ENCODE measurements around the gene KMT2A.
A peak's percentile ranks its signal among the peaks of the same experiment; 100 is the strongest.
"Not testable (repeated sequence)": the region's sequence is repeated elsewhere in the genome, so short reads cannot be mapped to it uniquely, and the experiment has no call there.

KMT2A gene

DNA sequence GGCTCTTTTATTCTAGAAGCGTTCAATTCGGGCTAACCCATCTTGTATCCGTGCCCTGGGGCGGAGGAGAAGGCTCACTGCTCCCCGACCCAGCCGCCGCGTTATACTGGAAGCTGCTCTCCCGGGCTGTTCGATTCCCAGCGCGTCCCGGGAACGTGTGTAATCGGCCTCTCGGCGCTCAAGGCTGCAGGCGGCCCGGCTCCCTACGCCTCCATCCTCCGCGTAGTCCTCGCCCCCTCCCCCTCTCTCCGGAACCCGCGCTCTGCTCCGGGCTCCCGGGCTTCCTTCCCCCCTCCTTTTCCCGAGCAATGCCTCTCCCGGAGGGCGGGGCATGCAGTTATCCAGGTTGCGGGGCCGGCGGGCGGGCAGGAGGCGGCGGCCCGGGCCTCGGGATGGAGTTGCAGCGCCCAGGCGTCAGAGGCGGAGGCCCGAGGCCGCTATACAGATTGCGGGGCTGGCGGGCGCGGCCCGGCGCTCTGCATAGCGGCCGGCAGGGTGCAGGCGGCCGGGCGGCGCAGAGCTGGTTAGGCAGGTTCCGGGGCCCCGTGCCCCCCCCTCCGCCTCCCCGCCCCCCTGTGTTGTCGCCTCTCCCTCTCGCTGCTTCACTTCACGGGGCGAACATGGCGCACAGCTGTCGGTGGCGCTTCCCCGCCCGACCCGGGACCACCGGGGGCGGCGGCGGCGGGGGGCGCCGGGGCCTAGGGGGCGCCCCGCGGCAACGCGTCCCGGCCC, at the start of gene KMT2A:
Gene KMT2A (plus strand): TSS at position 600 of the 732 bp plus-strand sequence. CDS start 21 bp downstream, at position 621.
- peak; percentile 88 to 99 (median 98) for DNase-seq

DNA sequence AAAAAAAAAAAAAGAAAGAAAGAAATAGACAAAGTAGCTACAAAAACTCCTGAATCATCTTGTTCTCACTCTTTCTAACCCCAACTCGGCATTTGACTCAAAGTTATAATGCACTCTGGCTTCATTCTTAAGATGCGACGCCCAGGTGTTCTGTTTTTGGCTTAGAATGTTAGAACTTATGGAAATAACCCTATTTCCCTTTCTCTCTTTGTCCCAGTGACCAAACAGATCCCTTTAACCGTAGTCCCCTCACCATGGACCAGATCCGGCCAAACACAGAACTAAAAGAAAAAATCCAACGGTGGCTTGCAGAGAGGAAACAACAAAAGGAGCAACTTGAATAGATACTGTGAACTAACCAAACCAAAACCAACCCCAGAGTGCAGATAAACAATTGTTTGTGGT, 40.2 kb upstream of the KMT2A start:
- intact Hi-C loops (cut with DNase I) = no loop called here
- no peak for DNase-seq

More for the DNA sequence above, at the start of gene KMT2A:
- intact Hi-C loops (cut with DNase I) = loop anchor here (5.0 kb wide), 2 partner anchors 34 to 51 kb away; partner anchors contain the start of gene ATP5MG

DNA sequence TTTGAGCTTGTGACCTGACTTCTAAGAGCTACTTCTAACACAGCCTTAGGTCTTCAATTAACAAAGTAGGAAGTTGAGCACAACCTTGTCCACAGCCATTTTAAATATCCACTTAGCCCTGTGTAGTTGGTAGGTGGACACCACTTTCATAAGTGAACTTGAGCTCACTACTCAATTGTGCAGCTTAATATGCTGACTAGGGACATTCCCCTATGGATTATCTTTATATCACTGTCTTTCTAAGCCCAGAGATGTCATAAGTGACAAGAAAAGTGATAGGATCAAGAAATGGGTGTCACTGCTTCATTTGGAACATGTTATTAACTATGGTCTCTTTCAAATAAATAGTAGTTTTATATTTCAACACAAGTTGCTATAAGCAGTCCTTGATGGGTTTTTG, 38.8 kb upstream of the KMT2A start:
- no peak for DNase-seq
- intact Hi-C loops (cut with DNase I) = no loop called here

DNA sequence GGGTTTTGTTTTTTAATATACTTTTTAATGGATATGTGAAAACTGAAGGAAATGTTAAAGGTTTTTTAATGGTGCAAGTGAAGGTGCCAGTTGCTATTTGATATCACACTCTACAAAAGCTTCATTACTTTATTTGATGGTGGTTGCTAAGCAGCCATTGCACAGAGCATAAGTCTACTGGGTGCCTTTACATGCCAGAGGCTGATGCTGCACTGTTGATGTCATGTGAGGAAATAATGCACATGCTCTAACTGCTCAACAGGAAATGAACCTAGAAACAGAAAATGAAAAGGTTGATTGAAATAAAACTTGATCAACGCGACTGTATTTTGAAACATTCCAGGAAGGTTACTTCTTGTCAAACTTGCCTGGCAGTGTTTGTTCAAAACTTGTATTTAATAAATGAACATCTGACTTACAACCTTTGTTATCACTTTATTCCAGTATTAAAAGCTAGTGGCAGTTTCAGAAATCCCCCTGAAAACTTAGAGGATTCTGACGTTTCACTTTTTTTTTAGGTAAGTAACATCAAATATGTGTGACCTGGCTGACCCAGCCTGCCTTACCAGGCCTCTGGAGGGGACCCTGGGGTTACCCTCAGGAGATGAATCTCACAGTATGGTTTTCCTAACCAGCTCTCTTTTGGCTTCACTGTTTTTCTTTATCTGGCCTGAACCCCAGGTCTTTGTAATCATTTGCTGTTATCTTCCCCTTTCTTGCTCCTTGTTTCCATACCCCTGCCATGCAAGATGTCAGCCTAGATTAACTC, 37.3 kb upstream of the KMT2A start:
- DNase-seq = no peak
- intact Hi-C loops (cut with DNase I) = no loop called here

DNA sequence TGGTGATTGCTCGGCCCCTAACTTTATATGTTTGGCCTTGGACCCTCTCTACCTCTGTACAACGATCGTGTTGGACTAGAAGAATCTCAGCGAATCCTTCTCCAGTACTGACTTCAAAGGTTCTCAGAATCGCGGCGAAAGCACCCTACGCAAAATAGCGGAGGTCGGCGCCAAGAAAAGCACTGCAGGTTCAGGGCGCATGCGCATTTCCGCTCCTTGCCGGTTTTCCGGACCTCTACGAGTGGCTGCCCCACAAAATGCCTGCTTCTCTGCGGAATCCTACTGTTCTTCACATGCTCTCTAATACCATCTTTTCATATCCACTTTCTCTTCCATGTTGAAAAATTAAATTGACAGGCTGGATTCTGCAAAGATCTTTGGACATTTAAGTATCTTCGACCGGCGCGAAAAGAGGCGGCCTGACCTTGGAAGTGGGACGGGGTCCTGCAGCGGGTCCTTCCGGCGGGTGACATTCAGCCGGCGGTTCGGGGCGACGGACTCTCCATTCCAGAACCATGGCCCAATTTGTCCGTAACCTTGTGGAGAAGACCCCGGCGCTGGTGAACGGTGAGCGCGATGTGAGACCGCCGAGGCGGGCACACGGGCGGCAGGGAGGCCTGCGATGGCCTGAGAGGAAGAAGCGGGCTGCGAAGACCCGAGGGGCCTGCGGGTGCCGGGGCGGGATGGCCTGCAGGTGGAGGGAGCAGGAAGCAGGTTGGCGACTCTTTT, 35.0 kb upstream of the KMT2A start, which contains the start of gene ATP5MG:
Gene ATP5MG (plus strand): TSS at position 456 of the 729 bp plus-strand sequence. CDS start 60 bp downstream, at position 516.
- DNase-seq = peak; percentile 84 to 96 (median 91)
- intact Hi-C loops (cut with DNase I) = loop anchor here (5.0 kb wide), 2 partner anchors 36 to 86 kb away; partner anchors contain the start of gene KMT2A

DNA sequence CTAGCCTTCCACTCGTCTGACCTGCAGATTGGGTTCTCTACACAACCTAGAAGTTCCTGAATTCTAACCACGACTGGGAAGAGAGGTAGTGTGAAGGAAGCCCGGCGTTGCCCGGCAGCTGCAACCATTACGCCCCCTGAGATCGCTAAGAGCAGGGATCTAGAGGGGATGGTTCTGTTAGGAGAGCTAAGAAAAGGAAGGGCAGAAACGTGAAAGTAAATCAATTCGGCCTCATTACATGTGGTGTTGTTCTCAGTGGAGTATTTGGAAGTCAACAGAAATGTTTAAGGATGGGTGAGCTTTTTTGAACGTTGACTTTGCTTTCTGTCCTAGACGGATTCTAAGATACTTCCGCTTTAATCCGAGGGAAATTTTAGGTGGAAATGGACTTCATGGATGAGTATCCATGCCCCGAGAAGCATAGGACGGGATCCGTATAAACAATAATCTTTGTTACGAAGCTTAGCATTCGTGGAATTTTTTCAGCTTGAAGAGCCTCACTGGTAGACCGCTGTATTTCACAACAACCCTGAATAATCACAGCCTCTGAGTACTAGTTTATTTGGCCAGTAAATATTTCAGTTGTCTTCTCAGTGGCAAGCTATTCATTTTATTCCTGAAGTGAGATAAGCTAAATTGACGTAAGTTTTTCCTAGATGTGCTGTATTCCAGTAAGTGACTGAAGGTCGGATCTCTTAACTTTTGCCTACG, 34.3 kb upstream of the KMT2A start:
- peak in 1 of 42 donors; percentile 14 for DNase-seq
- intact Hi-C loops (cut with DNase I) = loop anchor here (5.0 kb wide), 2 partner anchors 35 to 85 kb away; partner anchors contain the start of gene KMT2A

DNA sequence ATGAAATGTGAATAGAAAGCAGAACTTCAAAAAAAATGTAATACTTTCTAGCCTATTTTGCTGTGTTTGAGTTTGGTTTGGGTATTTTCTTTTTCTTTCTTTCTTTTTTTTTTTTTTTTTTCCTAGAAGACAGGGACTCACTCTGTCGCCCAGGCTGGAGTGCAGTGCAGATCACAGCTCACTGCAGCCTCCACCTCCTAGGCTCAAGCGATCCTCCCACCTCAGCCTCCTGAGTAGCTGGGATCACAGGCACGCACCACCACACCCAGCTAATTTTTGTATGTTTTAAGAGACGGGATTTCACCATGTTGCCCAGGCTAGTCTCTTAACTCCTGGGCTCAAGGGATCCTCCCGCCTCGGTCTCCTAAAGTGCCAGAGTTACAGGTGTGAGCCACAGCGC, 33.7 kb upstream of the KMT2A start:
- intact Hi-C loops (cut with DNase I) = loop anchor here (5.0 kb wide), 2 partner anchors 35 to 85 kb away; partner anchors contain the start of gene KMT2A
- DNase-seq = not testable (repeated sequence)

DNA sequence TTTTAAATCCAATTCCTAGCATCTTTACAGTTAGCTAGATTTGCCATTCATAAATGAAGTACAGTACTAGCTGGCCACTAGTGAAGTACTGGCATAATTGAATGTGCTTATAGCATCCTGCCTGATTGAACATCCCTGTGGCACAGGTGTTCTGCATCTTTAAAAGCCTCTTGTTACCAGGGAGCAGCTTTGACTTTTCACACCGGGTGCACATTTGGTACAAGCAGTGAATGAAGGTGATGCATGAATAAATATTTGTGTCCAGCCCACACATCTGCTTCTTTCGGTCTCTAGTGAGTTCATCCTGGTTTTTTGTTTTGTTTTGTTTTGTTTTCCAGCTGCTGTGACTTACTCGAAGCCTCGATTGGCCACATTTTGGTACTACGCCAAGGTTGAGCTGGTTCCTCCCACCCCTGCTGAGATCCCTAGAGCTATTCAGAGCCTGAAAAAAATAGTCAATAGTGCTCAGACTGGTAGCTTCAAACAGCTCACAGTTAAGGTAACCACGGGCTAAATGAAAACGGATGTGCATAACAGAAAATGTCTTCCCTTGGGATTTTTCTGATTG, 29.6 kb upstream of the KMT2A start:
- intact Hi-C loops (cut with DNase I) = no loop called here
- peak in 1 of 42 donors; percentile 8 for DNase-seq

DNA sequence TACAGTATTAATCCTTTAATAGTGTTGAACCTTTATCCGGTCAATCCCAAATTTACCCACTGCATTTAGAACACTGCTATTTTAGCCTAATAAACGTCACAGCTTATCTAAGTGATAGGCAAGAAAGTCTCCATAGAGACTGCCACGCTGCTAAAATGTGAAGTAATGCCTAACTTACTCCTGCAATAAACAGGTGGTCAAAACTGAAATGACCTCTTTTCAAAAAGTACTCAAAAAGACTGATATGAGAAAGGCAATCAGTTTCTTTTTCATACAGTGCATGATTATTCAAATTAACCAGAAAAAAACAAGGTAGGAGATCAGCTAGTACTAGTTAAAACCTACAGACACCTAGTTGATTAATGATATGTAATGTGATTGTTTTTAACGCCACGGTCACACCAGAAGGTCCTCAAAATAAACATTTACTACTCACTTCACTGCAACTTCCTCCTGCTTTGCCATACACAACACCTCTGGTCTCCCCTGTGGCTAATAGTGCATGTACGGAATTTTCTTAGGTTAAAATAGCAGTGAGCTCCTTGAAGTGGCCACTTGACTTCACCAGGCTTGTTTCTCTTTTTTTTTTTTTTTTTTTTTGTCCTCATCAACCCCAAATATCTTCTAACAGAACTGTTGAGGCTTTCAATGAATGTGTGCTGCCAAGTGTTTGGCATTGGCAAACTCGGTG, 26.1 kb upstream of the KMT2A start:
- intact Hi-C loops (cut with DNase I) = no loop called here
- no peak for DNase-seq

DNA sequence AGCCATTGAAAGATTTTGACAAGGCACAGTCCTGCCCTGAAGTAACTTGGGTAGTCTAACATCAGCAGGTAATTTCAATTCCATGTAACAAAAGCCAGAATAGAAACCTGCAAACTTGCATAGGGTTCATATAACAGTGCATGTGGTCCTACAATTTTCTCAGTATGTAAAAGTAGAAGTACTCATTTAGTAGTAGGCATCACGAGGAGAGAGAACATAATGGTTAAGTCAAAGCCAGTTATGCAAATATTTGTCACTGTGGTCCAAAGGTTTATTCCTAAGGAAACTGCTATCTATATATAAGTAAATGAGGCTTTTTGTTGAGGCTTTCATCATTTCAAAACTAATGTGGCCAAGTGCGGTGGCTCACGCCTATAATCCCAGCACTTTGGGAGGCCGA, 24.8 kb upstream of the KMT2A start:
- intact Hi-C loops (cut with DNase I) = no loop called here
- no peak for DNase-seq

DNA sequence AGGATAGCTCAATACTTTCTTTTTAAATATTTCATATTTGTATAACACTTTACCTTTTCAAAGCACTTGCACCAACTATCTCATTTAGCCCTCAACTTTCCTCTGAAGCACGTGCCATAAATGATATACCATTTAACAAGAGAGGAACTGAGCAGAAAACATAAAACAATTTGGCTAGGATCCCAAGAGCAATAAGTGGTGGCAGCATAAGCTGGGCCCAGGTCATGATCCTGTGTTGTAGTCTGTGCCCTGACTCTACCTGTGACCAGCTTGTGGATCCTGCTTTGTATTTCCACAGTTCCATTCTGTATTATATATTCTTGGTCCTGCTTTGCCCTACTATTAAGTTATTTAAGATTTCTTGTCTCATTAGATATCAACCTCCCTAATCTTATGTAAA, 23.4 kb upstream of the KMT2A start:
- intact Hi-C loops (cut with DNase I) = no loop called here
- DNase-seq = no peak

DNA sequence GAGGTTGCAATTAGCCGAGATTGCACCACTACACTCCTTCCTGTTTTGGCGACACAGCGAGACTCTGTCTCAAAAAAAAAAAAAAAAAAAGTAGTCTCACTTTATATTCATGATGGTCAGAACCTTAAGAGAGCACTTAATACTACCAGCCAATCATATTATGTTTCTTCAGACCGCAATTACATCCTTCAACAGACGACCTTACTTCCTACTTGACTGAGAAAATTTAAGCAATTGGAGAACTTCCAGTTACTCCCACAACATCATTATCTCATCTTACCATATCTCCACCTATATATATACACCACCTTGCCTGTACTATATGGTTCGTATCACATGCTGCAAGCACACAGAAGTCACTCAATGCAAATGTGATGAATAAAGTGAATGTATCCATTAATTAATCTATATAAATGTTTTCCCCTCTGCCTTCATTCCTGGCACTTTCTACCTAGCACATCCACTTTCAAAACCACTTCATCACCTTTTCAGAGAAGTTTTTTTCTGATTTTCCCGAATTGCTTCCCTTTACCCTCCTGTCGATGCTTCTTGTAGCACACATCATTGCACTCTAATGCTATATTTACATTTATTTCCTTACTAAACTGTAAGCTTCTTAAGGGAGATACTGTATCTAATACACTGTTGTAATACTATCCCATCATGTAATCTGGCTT, 21.1 kb upstream of the KMT2A start:
- no peak for DNase-seq
- intact Hi-C loops (cut with DNase I) = no loop called here

DNA sequence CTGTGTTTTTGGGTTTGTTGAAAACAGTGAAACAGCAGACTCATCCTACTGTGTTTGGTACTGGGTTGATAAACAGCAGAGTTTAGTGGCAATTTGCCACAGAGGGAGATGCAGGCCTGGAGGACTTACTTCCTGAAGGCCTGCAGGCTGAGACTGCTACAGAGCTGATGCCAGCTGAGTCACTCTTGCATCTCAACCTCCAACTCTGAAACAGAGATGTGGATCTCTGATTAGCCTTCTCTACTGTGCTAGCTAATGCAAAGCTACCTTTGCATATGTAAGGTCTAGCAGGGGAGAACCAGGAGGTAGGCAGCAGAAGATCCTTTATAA, 20.6 kb upstream of the KMT2A start:
- DNase-seq = peak in 14 of 42 donors; percentile 7 to 60 (median 31)
- intact Hi-C loops (cut with DNase I) = no loop called here

DNA sequence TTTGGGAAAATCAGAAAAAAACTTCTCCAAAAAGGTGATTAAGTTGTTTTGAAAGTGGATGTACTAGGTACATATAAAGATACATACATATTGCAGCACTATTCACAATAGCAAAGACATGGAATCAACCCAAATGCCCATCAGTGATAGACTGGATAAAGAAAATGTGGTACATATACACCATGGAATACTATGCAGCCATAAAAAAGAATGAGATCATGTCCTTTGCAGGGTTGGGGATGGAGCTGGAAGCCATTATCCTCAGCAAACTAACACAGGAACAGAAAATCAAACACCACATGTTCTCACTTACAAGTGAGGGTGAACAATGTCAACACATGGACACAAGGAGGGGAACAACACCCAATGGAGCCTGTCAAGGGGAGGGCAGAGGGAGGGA, 19.4 kb upstream of the KMT2A start:
- intact Hi-C loops (cut with DNase I); DNase-seq: not testable (repeated sequence)

DNA sequence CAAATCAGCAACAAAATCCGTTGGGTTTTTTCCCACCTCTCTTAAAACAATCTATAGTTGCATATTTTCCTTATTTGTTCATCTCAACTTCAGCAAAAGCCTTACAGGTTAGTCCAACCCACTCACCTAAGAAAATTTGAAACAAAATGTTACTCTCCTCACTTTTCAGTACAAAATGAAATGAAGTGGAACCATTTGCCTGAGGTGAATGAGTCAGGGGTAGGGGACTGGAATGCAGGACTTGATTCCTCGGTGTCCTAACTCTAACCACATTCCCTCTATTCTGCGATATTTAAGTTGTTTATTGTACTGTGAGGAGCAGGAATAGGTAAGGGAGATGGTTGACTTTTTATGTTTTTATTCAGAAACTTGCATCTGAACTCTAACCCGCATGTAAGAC, 18.5 kb upstream of the KMT2A start:
- intact Hi-C loops (cut with DNase I) = no loop called here
- DNase-seq = no peak

DNA sequence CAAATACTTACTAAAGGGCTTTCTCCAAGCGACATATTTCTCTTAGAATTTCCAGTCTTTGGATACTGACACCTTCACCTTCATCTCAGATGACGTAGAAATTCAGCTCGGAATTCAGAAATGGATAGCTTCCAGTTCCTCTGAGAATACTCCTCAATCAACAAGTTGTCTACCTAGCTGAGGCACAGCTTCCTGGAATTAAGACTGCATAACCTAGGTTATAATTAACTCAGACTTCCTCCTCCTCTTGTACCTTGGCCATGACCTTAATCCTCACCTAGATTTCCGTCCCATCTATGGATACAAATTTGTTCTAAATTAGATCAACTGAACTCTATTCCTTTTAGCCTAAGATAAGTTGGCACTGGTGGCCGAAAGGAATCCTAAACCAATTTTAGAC, 17.5 kb upstream of the KMT2A start:
- intact Hi-C loops (cut with DNase I) = no loop called here
- DNase-seq = no peak

DNA sequence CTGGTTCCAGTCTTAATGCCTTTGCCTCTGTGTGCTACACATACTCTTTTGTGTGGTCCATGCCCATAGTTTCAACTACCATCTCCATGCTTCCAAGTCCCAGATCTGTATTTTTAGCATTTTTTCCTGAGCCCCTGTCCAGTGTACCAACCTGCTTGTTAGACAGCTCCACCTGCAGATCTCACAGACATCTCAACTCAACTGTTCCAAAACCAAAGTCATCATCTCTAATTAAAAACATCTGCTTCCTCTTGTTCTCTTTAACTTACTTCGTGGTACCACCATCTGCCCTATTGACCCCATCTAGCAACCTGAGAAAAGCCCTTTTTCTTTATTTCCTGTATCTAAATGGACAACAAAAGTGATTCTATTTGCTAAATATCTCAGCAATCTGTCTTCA, 8.6 kb upstream of the KMT2A start:
- intact Hi-C loops (cut with DNase I) = no loop called here

More for the DNA sequence above, 8.6 kb upstream of the KMT2A start:
- DNase-seq = no peak

Data from head of caudate nucleus (tissue), 42 donors.